Stimulated activated CD8-positive, alpha-beta memory T cell treated with anti-CD3 and anti-CD28 coated beads, Interleukin-12 subunit alpha, Interleukin-12 subunit beta, amount 100 ng/mL, for 4 hours (primary cell): ENCODE measurements around the gene XRCC6.
A peak's percentile ranks its signal among the peaks of the same experiment; 100 is the strongest.
"Not testable (repeated sequence)": the region's sequence is repeated elsewhere in the genome, so short reads cannot be mapped to it uniquely, and the experiment has no call there.

Experiments
- DNase-seq: peaks from one replicate; pipeline ENCODE4 v3.0.0-alpha.2; 2020; ENCODE audit warnings: low read depth

Gene XRCC6

DNA sequence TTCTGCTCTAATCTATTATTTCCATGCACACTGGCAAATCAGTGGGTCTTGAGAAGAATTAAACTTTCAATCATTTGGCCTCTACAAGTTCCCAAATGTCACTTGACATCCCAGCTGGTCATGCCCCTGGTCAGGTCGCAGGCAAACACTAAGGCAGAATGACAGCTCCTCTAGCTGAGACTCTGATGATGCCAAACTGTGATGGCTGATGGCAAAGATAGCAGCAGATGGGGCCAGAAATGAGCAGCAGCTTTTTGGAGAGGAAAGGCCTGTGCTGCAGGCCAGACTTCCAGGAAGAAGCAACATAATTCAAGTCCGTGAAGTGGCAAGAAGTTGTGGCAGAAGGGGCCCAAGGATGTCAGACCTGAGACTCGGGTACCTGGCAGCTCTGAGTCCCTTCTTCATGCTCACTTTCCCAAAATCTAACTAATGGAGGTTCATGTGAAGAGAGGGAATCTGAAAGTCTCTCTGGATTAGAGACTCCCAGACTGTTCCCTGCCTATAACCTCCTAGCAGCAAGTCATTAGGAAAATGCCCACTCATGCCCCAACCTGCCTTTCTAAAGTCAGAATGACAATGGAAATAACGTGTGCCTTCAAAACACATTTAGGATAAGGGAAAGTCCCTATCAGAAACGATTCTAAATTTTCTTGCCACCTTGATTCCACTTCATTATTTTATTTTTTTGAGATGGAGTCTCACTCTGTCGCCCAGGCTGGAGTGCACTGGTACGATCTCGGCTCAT lies 22.0 kb upstream of the XRCC6 start:
- no peak for DNase-seq

DNA sequence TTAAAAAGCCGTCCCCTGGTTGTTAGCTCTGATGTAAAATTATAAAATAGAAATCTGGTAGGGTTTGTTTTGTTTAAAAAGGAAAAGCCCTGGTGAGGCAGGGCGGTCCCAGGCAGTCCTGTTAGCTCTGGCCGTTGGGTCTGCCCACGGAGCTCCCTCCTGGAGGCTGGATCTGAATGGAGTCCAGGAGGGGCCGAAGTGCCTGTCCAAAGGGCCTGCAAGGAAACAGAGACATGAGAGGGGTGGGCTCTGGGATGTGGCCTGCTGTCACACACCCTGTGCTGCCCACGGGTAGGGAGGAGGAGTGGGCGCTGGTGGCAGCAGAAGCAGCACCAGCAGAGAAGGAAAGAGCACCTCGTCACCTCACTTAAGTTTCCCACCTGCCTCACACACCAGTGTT lies 20.1 kb upstream of the XRCC6 start:
- DNase-seq = no peak

DNA sequence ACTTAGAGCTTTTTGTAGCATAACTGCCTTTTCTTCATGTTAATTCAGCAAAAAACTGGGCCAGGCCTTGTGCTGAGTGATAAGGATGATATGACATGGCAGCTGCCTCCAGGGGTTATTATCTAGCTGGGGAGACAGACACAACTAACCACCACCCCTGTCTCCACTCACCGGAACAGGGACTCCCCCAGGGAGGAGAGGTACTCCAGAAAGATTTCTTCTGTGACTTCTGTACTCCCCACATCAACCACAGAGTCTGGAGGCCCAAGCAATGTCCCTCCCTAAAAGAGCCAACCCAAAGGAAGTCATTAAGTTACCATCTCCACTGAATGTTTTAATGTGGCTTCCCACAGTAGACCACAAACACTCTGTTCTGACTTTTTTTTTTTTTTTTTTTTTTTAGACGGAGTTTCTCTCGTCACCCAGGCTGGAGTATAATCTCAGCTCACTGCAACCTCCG lies 17.2 kb upstream of the XRCC6 start:
- DNase-seq = peak; percentile 21

DNA sequence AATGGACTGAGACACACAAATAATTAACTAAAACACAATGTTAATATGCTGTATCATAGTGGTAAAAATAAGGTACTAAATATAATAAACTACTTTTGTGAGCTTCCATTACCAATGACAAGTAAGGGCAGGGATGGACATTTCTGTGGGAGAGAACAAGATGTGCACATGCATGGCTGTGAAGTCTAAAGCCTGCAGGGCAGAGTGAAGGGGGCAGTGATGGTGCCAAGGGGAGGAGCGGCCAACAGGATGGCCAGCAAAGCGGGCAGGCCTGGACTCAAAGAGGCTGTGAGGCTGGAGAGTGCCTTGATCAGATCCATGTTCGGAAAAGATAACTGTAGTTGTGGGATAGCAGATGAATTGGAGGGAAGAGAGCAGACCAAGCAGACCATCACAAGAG lies 12.7 kb upstream of the XRCC6 start:
- no peak for DNase-seq

- no peak for DNase-seq
These were observed 8.3 kb upstream of the XRCC6 start for GRCh38 chr22:41612603-41613306.

- no peak for DNase-seq
These were observed 7.6 kb upstream of the XRCC6 start for GRCh38 chr22:41613456-41613855.

GRCh38 chr22:41619979-41620588 lies 1.0 kb upstream of the XRCC6 start:
- peak; percentile 19 for DNase-seq

DNA sequence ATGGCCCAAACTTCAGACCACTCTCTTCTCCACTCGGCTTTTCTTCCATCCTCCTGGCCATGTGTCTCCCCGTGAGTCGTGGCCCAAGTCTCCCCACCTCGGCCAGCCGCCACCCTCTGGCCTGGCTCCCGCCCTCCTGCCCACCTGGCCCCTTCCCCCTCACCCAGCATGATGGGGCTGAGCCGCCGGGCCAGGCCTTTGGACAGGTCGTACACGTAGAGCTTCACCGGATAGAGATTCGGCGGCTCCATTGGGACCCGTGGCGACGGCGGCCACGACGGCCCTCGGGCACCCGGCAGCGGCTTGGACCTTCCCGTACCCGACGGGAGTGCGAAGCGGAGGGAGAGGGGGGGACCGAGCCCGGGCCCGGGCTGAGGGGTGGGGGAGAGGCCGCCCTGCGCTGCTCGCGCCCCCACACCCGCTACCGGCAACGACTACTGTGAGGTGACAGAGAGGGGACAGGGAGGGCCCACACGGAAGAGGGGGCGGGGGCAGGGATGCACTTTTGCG lies 451 bp upstream of the XRCC6 start, which contains the start of gene DESI1:
Gene DESI1 (minus strand): TSS at position 455 of the 510 bp plus-strand sequence. CDS start 204 bp downstream, at position 251.
- DNase-seq = no peak

- DNase-seq = no peak
These were observed 750 bp downstream of the XRCC6 start for GRCh38 chr22:41621911-41622179.

DNA sequence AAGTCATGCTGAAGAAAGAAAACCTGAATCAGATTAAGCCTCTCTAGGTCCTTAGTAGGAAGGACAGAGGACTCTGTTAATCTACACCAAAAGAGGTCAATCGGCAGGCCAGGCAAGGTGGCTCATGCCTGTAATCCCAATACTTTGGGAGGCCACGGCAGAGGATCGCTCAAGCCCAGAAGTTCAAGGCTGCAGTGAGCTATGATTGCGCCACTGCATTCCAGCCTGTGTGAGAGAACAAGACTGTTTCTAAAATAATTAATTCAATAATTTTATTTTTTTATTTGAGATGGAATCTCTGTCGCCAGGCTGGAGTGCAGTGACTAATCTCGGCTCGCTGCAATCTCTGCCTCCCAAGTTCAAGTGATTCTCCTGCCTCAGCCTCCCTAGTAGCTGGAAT lies 4.5 kb downstream of the XRCC6 start:
- DNase-seq = no peak

DNA sequence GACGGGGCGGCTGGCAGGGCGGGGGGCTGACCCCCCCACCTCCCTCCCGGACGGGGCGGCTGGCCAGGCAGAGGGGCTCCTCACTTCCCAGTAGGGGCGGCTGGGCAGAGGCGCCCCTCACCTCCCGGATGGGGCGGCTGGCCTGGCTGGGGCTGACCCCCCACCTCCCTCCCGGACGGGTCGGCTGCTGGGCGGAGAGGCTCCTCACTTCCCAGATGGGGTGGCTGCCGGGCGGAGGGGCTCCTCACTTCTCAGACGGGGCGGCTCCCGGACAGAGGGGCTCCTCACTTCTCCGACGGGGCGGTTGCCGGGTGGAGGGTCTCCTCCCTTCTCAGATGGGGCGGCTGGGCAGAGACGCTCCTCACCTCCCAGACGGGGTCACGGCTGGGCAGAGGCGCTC lies 10.0 kb downstream of the XRCC6 start:
- not testable (repeated sequence) for DNase-seq

DNA sequence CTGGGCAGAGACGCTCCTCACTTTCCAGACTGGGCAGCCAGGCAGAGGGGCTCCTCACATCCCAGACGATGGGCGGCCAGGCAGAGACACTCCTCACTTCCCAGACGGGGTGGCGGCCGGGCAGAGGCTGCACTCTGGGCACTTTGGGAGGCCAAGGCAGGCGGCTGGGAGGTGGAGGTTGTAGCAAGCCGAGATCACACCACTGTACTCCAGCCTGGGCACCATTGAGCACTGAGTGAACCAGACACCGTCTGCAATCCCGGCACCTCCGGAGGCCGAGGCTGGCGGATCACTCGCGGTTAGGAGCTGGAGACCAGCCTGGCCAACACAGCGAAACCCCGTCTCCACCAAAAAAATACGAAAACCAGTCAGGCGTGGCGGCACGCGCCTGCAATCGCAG lies 10.5 kb downstream of the XRCC6 start:
- not testable (repeated sequence) for DNase-seq

- DNase-seq = not testable (repeated sequence)
These were observed 13.5 kb downstream of the XRCC6 start for GRCh38 chr22:41634610-41635009.

DNA sequence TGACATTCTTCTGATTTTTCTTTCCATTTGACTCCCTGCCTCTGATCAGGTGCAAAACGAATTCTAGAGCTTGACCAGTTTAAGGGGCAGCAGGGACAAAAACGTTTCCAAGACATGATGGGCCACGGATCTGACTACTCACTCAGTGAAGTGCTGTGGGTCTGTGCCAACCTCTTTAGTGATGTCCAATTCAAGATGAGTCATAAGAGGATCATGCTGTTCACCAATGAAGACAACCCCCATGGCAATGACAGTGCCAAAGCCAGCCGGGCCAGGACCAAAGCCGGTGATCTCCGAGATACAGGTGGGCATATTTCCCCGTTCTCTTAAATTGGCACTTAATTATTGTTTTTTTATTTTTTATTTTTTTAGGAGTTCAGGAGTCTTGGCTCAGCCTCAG lies 15.4 kb downstream of the XRCC6 start:
- DNase-seq = no peak

DNA sequence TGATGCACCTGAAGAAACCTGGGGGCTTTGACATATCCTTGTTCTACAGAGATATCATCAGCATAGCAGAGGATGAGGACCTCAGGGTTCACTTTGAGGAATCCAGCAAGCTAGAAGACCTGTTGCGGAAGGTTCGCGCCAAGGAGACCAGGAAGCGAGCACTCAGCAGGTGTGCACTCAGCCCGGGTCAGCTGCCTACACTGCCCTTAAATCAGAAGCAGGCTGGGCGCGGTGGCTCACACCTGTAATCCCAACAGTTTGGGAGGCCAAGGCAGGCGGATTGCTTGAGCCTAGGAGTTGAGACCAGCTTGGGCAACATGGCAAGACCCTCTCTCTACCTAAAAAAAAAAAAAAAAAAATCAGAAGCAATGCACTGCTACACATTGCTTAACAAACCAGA lies 16.5 kb downstream of the XRCC6 start:
- not testable (repeated sequence) for DNase-seq

DNA sequence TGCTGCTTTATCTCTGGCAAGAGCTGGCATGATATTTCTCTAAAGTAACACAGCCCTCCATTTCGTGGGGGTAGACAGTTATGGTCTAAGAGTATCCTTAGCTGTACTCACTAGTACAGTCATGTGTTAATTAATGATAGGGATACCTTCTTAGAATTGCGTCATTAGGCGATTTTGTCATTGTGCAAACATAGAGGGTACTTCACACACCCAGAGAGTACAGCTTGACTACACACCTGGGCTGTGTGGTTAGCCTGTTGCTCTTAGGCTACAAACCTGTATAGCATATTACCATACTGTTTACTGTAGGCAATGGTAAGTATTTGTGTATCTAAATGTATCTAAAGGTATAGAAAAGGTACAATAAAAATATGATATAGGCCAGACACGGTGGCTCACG lies 17.0 kb downstream of the XRCC6 start:
- DNase-seq = no peak

DNA sequence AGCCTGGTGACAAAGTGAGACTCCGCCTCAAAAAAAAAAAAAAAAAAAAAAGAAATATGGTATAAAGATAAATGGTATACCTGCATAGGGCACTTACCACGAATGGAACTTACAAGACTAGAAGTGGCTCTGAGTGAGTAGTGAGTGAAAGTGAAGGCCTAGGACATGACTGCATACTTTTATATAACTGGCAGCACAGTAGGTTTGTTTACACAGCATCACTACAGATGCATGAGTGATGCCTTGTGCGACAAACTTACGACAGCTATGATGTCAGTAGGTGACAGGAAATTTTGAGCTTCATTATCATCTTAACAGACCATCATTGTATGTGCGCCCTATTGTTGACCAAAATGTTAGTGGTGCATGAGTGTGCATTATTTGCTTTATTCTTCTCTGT lies 17.7 kb downstream of the XRCC6 start:
- DNase-seq = no peak

DNA sequence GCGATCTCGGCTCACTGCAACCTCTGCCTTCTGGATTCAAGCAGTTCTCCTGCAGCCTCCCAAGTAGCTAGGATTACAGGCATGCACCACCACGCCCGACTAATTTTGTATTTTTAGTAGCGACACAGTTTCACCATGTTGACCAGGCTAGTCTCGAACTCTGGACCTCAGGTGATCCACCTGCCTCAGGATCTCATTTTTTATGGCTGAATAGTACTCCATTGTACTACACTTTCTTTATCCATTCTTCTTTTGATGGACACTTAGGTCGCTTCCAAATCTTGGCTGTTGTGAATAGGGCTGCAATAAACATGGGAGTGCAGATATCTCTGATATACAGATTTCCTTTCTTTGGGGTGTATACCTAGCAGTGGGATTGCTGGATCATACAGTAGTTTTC lies 20.8 kb downstream of the XRCC6 start:
- no peak for DNase-seq

DNA sequence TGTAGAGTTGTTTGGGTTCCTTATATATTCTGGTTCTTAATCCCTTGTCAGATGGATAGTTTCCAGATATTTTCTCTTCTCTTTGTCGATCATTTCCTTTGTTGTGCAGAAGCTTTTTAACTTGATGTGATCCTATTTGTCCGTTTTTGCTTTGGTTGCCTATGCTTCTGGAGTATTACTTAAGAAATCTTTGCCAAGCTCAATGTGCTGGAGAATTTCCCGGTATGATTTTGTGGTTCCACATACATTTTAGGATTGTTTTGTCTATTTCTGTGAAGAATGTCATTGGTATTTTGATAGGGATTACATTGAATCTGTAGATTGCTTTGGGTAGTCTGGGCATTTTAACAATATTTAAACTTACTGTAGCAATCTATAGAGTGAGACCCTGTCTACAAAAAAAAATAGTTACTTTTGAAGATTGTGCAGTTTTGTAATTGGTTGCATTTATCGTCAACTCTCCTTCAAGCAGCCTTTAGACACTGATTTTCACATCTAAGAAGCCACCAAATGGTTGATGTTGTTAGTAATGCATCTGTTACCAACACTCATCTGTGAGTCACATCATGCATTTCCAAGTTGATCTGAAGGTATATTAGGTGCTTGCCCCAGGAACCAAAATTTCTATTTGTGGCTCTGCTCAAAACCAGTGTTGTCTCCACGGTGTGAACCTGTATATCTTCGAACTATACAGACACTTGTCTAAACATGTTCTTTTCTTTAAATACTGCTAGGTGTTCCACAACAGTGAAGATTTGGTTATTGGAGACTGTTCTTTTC lies 21.4 kb downstream of the XRCC6 start:
- DNase-seq = no peak

DNA sequence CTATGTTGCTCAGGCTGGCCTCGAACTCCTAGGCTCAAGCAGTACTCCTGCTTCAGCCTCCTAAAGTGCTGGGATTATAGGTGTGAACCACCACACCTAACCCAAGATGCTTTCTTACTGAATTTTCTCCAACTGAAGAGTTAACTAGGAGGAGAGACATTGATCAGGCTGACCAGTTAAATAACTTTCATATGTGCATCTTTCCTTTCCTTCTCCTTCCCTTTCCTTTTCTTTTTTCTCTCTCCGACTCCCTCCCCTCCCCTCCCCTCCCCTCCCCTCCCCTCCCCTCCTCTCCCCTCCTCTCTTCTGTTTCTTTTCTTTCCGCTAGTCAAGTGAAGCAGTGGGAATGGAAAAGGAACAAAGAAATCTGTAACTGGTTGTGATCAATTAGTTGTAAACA lies 26.7 kb downstream of the XRCC6 start:
- no peak for DNase-seq

DNA sequence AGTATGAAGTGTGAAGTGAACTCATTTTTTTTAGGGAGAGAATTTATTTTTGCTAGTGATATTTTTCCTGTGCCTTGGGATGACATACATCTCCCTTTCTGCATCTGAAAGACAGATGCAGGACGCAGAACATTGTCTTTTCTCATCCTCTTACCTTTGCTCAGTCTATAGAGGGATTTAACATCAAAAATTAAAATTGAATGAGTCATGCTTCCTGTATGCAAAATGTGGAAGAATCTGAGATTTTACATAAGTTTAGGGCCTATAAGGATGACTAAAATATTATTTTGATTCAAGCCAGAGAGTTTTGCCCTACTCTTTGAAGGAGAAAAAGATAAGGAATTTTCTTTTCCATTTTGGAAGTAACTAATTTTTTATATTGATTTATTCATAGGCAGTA lies 27.3 kb downstream of the XRCC6 start:
- no peak for DNase-seq

GRCh38 chr22:41650229-41650628 lies 29.1 kb downstream of the XRCC6 start:
- no peak for DNase-seq
